H1 (cell line): Measurements from ENCODE around the gene COL8A1. TPM values are rescaled to one million over a fixed set of nuclear protein-coding genes. Genes with fewer than 3 reads are reported as not detected.

Experiments
- CBX8 ChIP-seq: fragments of 300-800, 300-1000 bp; sonication (generic); IDR thresholded peaks from 2 replicates; pipeline ENCODE4 v1.7.1; 2016; ENCODE audit warnings: low read depth, low read length, borderline replicate concordance
- CHD1 ChIP-seq: IDR thresholded peaks from 2 replicates; pipeline ENCODE4 v1.6.1; 2012; ENCODE audit warnings: low read depth, low read length, improper control_type of control experiment
- CREB1 ChIP-seq: IDR thresholded peaks from 2 replicates; pipeline ENCODE4 v1.6.1; 2012; ENCODE audit warnings: inconsistent platforms
- EP300 ChIP-seq, 2 experiments: IDR thresholded peaks; 1 replicate in 1 of 2; 2 replicates in 1 of 2; pipeline ENCODE4 v1.6.1; 2011 to 2012; ENCODE audit warnings: low read depth in 2 of 2, low read length in 2 of 2, mild to moderate bottlenecking in 2 of 2, borderline replicate concordance in 1 of 2, inconsistent platforms in 1 of 2, moderate library complexity in 1 of 2
- FOSL1 ChIP-seq: IDR thresholded peaks from 2 replicates; pipeline ENCODE4 v1.6.1; 2011; ENCODE audit warnings: mild to moderate bottlenecking, low read depth, low read length, moderate library complexity; ENCODE audit not compliant: insufficient read depth
- GABPA ChIP-seq: IDR thresholded peaks from 2 replicates; pipeline ENCODE4 v1.6.1; 2011; ENCODE audit warnings: mild to moderate bottlenecking, low read length, moderate library complexity, borderline replicate concordance; ENCODE audit not compliant: insufficient read depth
- KDM1A ChIP-seq: fragments of 200-600, 300-600 bp; sonication (generic); IDR thresholded peaks from 2 replicates; pipeline ENCODE4 v1.7.1; 2016; ENCODE audit warnings: mild to moderate bottlenecking, low read length, borderline replicate concordance
- KDM4A ChIP-seq: IDR thresholded peaks from one replicate; pipeline ENCODE4 v1.7.1; 2012; ENCODE audit warnings: low read depth, mild to moderate bottlenecking, moderate library complexity, low read length, inconsistent platforms; ENCODE audit not compliant: severe bottlenecking
- KDM5A ChIP-seq: fragments of 200-600 bp; IDR thresholded peaks from 2 replicates; pipeline ENCODE4 v1.7.1; 2012; ENCODE audit warnings: mild to moderate bottlenecking, low read length, inconsistent platforms, mixed read lengths
- SP1 ChIP-seq: IDR thresholded peaks from 2 replicates; pipeline ENCODE4 v1.6.1; 2011; ENCODE audit warnings: low read depth, low read length
- ZNF274 ChIP-seq: IDR thresholded peaks from 2 replicates; pipeline ENCODE4 v1.7.0; 2012; ENCODE audit warnings: low read length, borderline replicate concordance; ENCODE audit errors: extremely low read depth
- polyA plus RNA-seq, 7 experiments: library from polyadenylated mRNA; depleted of rRNA in 3 of 7; stranded (reverse) in 5 of 7; unstranded in 2 of 7; fragments of >200 nt in 5 of 7; fragments of 200-250 nt in 2 of 7; gene quantifications; 1 replicate in 5 of 7; 2 replicates in 1 of 7; 4 replicates in 1 of 7; pipeline versions ENCODE4 v1.2.1 to v1.2.3, GENCODE V29; 2011 to 2013; ENCODE audit warnings: missing spikeins in 2 of 7, mixed read lengths in 2 of 7
- total RNA-seq: library from RNA; stranded (reverse); fragmentation: NEBNext Ultra II Directional; extraction: Animal tissue kit (Norgen Biotek cat#: 25700); gene quantifications from 2 replicates; pipeline ENCODE4 v1.2.1, GENCODE V29; 2021

COL8A1 gene
- total and polyA plus RNA-seq, 2 of the 8 experiments (the other 6 are each of a cell fraction or from before 2014, with no cell fraction given), result 0.21 to 1.2 TPM

DNA sequence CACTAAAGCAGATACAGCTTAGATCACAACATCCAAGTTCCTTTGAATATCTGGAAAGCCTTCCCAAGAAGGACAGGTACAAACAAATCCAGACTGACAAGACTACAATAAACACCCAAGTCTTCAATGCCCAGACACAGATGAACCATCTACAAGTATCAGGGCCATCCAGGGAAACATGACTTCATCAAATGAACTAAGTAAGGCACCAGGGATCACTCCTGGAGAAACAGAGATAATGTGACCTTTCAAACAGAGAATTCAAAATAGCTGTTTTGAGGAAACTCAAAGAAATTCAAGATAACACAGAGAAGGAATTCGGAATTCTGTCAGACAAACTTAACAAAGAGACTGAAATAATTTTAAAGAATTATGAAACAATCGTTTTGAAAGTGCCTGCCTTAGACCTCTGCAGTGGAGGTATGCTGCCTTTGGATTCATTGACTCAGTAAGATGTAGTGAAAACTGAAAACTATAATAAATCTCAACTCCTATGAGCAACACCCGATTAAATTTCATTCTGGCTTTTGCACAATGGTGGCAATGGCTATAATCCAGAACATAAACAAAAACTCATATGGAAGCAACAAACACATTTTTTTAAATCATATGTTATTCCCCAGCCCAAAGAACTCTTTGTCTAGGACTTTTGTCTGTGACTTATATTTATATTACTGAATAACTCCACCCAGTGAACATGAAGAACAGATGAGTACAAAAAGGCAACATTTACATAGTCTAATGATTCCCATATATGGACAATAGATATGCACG lies 12.6 kb upstream of the COL8A1 start (continued):
- no peak for TF ChIP-seq KDM4A
- TF ChIP-seq CHD1, result no peak
- TF ChIP-seq KDM1A, result no peak
- TF ChIP-seq KDM5A, result no peak
- no peak for TF ChIP-seq CREB1
- no peak for TF ChIP-seq GABPA
- TF ChIP-seq FOSL1, result no peak
- TF ChIP-seq CBX8, result no peak
- TF ChIP-seq ZNF274, result no peak
- TF ChIP-seq EP300 (IDR thresholded peaks at IDR 0.05; ENCODE audit: borderline replicate concordance in 1 of 2, low read depth in 2 of 2, low read length in 2 of 2), result no peak
- TF ChIP-seq SP1, result no peak
- TF ChIP-seq, all 59 proteins: peak for 0
